ENCODE results near the gene CAMK2A. TPM values are rescaled to one million over a fixed set of nuclear protein-coding genes. Genes with fewer than 3 reads are reported as not detected.
A peak's percentile ranks its signal among the peaks of the same experiment; 100 is the strongest.

CAMK2A gene
- total and polyA plus RNA-seq, 9 donors = 0.12 to 1.3 (median 0.62) TPM

DNA sequence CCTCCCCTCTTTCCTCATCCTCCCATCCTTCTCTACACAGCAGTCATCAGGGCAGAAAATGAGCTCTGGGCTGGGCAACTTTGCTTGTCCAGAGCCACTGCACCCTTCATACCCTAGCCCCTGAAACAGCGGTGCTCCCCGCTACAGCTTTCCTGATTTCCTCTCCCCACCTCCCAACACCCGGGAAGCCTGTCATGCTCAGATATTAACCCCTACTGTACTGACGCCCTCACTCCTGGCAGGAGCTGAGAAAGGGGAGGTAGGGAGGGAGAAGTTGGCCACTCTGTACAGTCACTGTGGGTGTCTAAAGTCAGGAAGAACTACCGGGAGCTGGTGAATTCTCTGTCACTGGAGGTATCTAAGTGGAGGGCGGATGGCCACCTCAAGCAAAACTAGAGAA is 782 bp downstream of the CAMK2A start:
- Histone ChIP-seq H3K27me3 (no peaks in the 10 kb centered on the region), H3K27ac (no peak overlapping the region), H3K9me3 (no peaks in the 10 kb centered on the region), H3K4me1 (ENCODE audit: insufficient read depth) (no peaks in the 10 kb centered on the region), H3K4me3 (no peak overlapping the region), H3K36me3 (no peaks in the 10 kb centered on the region)
- no peak for DNase-seq
- intact Hi-C loops (cut with DNase I) = no loop called here
- TF ChIP-seq, protein P1, sequence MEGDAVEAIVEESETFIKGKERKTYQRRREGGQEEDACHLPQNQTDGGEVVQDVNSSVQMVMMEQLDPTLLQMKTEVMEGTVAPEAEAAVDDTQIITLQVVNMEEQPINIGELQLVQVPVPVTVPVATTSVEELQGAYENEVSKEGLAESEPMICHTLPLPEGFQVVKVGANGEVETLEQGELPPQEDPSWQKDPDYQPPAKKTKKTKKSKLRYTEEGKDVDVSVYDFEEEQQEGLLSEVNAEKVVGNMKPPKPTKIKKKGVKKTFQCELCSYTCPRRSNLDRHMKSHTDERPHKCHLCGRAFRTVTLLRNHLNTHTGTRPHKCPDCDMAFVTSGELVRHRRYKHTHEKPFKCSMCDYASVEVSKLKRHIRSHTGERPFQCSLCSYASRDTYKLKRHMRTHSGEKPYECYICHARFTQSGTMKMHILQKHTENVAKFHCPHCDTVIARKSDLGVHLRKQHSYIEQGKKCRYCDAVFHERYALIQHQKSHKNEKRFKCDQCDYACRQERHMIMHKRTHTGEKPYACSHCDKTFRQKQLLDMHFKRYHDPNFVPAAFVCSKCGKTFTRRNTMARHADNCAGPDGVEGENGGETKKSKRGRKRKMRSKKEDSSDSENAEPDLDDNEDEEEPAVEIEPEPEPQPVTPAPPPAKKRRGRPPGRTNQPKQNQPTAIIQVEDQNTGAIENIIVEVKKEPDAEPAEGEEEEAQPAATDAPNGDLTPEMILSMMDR (IDR thresholded peaks at IDR 0.05) = no peak
- no peak for TF ChIP-seq EP300 (IDR thresholded peaks at IDR 0.05)
- no peak for TF ChIP-seq POLR2A (IDR thresholded peaks at IDR 0.05)
- WGBS, 3 donors = 49 to 63% (median 57%) methylated on average over 6 of the region's 6 CpGs

DNA sequence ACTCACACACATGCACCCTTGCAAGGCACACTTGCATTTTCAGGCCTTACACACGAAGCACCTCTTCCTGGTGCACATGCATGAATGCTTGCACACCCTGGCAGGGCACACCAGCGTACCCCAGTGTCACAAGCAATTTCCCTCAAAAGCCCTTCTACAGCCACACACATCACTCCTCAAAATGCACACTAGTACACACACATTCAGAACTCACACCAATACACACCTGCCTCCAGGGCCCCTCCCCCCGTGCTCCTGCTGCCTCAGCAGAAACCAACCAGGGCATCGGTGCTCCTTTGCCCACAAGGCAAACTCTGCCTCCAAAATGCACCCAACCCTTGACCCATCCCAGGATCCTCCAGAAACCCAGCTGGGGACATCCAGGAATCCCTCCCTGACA is 1.2 kb downstream of the CAMK2A start:
- H3K4me3 ChIP-seq = no peak overlapping the region
- H3K9me3 ChIP-seq = no peaks in the 10 kb centered on the region
- no peaks in the 10 kb centered on the region for H3K4me1 ChIP-seq (ENCODE audit: insufficient read depth)
- WGBS, 3 donors = 81 to 87% (median 82%) methylated on average over 4 of the region's 4 CpGs
- intact Hi-C loops (cut with DNase I) = no loop called here
- no peaks in the 10 kb centered on the region for H3K36me3 ChIP-seq
- peak in 1 of 5 donors; percentile 15 for DNase-seq
- H3K27me3 ChIP-seq = no peaks in the 10 kb centered on the region
- no peak overlapping the region for H3K27ac ChIP-seq
- TF ChIP-seq EP300 (IDR thresholded peaks at IDR 0.05) (no peak), POLR2A (IDR thresholded peaks at IDR 0.05) (no peak)
- TF ChIP-seq, protein P1 (IDR thresholded peaks at IDR 0.05) = no peak

DNA sequence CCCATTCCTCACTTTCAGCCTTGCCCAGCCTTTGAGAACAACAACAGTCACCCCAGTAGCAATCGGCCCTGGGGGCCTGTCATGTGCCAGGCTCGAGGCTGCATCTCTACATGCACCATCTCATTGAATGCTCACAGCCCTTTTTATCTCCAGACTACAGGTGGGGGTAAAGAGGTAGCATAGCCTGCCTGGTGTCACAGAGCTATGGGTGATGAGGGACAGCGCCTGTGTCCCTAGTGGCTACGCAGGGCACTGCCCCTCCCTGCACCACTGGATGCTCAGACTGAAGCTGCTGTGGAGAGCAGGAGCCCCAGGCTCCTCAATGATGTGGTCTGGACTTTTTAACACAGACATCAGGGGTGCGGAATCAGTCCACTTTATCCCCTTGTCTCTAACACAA is 2.8 kb downstream of the CAMK2A start:
- no peaks in the 10 kb centered on the region for H3K9me3 ChIP-seq
- peak in 1 of 5 donors; percentile 8 for DNase-seq
- no peaks in the 10 kb centered on the region for H3K27me3 ChIP-seq
- H3K4me3 ChIP-seq = no peak overlapping the region
- H3K36me3 ChIP-seq = no peaks in the 10 kb centered on the region
- no peak for TF ChIP-seq EP300 (IDR thresholded peaks at IDR 0.05)
- TF ChIP-seq, protein P1 (IDR thresholded peaks at IDR 0.05) = no peak
- TF ChIP-seq POLR2A (IDR thresholded peaks at IDR 0.05) = no peak
- 86 to 89% (median 87%) methylated on average over 5 of the region's 5 CpGs for WGBS, 3 donors
- H3K27ac ChIP-seq = no peak overlapping the region
- no peaks in the 10 kb centered on the region for H3K4me1 ChIP-seq (ENCODE audit: insufficient read depth)
- intact Hi-C loops (cut with DNase I) = no loop called here

DNA sequence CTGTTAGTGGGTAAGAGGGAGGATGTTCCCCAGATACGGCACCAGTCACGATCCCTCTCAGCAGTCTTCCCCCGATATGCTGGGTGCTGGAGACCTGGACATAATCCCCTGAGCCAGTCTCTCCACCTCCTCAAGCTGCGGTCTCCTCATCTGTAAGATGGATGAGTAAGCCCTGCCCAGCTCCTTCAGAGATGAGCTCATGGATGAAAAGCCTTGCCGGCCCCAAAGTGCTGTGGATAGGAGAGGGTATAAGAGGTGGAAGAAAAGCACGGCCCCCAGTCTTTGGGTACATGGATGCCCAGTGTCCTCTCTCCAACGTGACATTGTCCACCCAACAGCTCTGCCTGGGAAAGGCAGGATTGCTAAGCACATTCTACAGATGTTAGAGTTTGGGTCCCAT is 4.5 kb downstream of the CAMK2A start:
- WGBS, 3 donors = 93 to 97% (median 96%) methylated on average over 7 of the region's 7 CpGs
- intact Hi-C loops (cut with DNase I) = no loop called here
- Histone ChIP-seq H3K9me3 (no peaks in the 10 kb centered on the region), H3K36me3 (no peaks in the 10 kb centered on the region), H3K27ac (no peak overlapping the region), H3K27me3 (no peaks in the 10 kb centered on the region), H3K4me1 (ENCODE audit: insufficient read depth) (no peaks in the 10 kb centered on the region), H3K4me3 (no peak overlapping the region)
- TF ChIP-seq, protein P1 (IDR thresholded peaks at IDR 0.05) = no peak
- no peak for TF ChIP-seq POLR2A (IDR thresholded peaks at IDR 0.05)
- TF ChIP-seq EP300 (IDR thresholded peaks at IDR 0.05) = no peak
- no peak for DNase-seq
